Frontal cortex (tissue), 4 donors: Measurements from ENCODE around the gene NDUFC2. TPM values are rescaled to one million over a fixed set of nuclear protein-coding genes. Genes with fewer than 3 reads are reported as not detected.
"Not testable (repeated sequence)": the region's sequence is repeated elsewhere in the genome, so short reads cannot be mapped to it uniquely, and the experiment has no call there.

Experiments used
- DNase-seq, 2 donors: peaks; one replicate each; pipeline ENCODE4 v3.0.0; 2012; ENCODE audit warnings: low spot score in 2 of 2
- FAIRE-seq: peaks from 2 replicates; lab custom pipeline; 2012; peaks lifted over from hg19 to GRCh38; lab: Jason Lieb, UNC
- total RNA-seq: library from RNA; depleted of rRNA; stranded (reverse); fragments of >200 nt; gene quantifications from one replicate; pipeline ENCODE4 v1.2.3, GENCODE V29; 2014
- donor health status: control.
- donor health status: control.
- donor health status: control.

The NDUFC2 gene
- total RNA-seq, 1 donor from 2014 or later: 88.9 TPM

GRCh38 chr11:78036313-78036712, 43.3 kb downstream of the NDUFC2 start:
- no peak for FAIRE-seq

GRCh38 chr11:78034623-78035022, 45.0 kb downstream of the NDUFC2 start:
- no peak for FAIRE-seq
- no peak for DNase-seq

More at GRCh38 chr11:78036313-78036712, 43.3 kb downstream of the NDUFC2 start:
- no peak for DNase-seq

GRCh38 chr11:78033040-78033439, 46.6 kb downstream of the NDUFC2 start:
- no peak for FAIRE-seq

GRCh38 chr11:78032090-78032489, 47.6 kb downstream of the NDUFC2 start:
- DNase-seq (no peak), FAIRE-seq (no peak)

More at GRCh38 chr11:78033040-78033439, 46.6 kb downstream of the NDUFC2 start:
- no peak for DNase-seq

- FAIRE-seq: no peak
- no peak for DNase-seq
Measured at GRCh38 chr11:78031629-78032028, 48.0 kb downstream of the NDUFC2 start.

GRCh38 chr11:78030429-78031325, 49.0 kb downstream of the NDUFC2 start:
- DNase-seq: peak; percentile 73 to 78
- FAIRE-seq: peak; percentile 40

GRCh38 chr11:78028423-78028822, 51.2 kb downstream of the NDUFC2 start:
- FAIRE-seq: not testable (repeated sequence)

GRCh38 chr11:78027759-78028158, 51.9 kb downstream of the NDUFC2 start:
- DNase-seq (no peak), FAIRE-seq (no peak)

More at GRCh38 chr11:78028423-78028822, 51.2 kb downstream of the NDUFC2 start:
- DNase-seq: not testable (repeated sequence)

GRCh38 chr11:78025378-78025777, 54.3 kb downstream of the NDUFC2 start:
- no peak for DNase-seq
- FAIRE-seq: no peak

- FAIRE-seq: no peak
Measured at GRCh38 chr11:78023426-78023825, 56.2 kb downstream of the NDUFC2 start.

GRCh38 chr11:78022397-78023396, 57.0 kb downstream of the NDUFC2 start, which contains the start of gene KCTD14:
Gene KCTD14, minus strand, starts transcription at chr11:78023276. Its CDS starts 27 bp downstream, at chr11:78023249.
- FAIRE-seq (no peak), DNase-seq (no peak)

More at GRCh38 chr11:78023426-78023825, 56.2 kb downstream of the NDUFC2 start:
- DNase-seq: no peak

GRCh38 chr11:78021611-78022010, 58.1 kb downstream of the NDUFC2 start:
- DNase-seq (no peak), FAIRE-seq (no peak)

GRCh38 chr11:78020246-78020645, 59.4 kb downstream of the NDUFC2 start:
- peak in 1 of 2 donors; percentile 29 for DNase-seq
- FAIRE-seq: no peak

- no peak for DNase-seq
Measured at GRCh38 chr11:78019808-78020207, 59.9 kb downstream of the NDUFC2 start.

More at GRCh38 chr11:78019808-78020207, 59.9 kb downstream of the NDUFC2 start:
- no peak for FAIRE-seq

Other genes starting within 250 kb of the NDUFC2 start
- 46.9 TPM for gene INTS4, start 85.2 kb downstream of the NDUFC2 start, total RNA-seq
- 0.82 TPM for gene KCTD14, start 56.6 kb downstream of the NDUFC2 start, total RNA-seq
- not detected for gene THRSP, start 16.0 kb downstream of the NDUFC2 start, total RNA-seq
- 54.2 TPM for gene ALG8, start 59.8 kb upstream of the NDUFC2 start, total RNA-seq
- gene KCTD21, start 108.8 kb upstream of the NDUFC2 start, total RNA-seq: 4.5 TPM
- gene USP35, start 109.1 kb upstream of the NDUFC2 start, total RNA-seq: 12.2 TPM